ENCODE results near the gene KATNA1.

- TF ChIP-seq CTCF (IDR thresholded peaks at IDR 0.05): no peak
- TF ChIP-seq ZFX (IDR thresholded peaks at IDR 0.05; ENCODE audit: borderline replicate concordance): no peak
These were observed 89.1 kb downstream of the KATNA1 start for GRCh38 chr6:149559389-149559788.

All from 22Rv1 (cell line).